H1 (cell line): Measurements from ENCODE around the gene SPTBN1. TPM values are rescaled to one million over a fixed set of nuclear protein-coding genes. Genes with fewer than 3 reads are reported as not detected.

Source experiments
- CTCF ChIA-PET: fragments of 300-600 bp; sonication (Branson Sonifier 250); formaldehyde crosslinking; loops from one replicate; lab custom pipeline; 2021; ENCODE audit not compliant: partially characterized antibody; lab: Charles Lee
- POLR2A ChIA-PET: fragments of 300-600 bp; sonication (Branson Sonifier 250); formaldehyde crosslinking; loops from one replicate; lab custom pipeline; 2021; ENCODE audit warnings: inconsistent platforms; ENCODE audit not compliant: partially characterized antibody; lab: Charles Lee
- DNase-seq, 2 experiments: peaks; one replicate each; pipeline versions ENCODE4 v3.0.0 to v3.0.0-alpha.2; 2010 to 2022; ENCODE audit warnings: low spot score in 2 of 2, low read depth in 1 of 2, mixed read lengths in 1 of 2
- FAIRE-seq: peaks from 2 replicates; lab custom pipeline; 2011; peaks lifted over from hg19 to GRCh38; lab: Jason Lieb, UNC
- H2AFZ ChIP-seq: 2 replicates; pipeline ENCODE4 v1.8.1; 2012; ENCODE audit warnings: low read length, inconsistent platforms
- H2AK5ac ChIP-seq: 2 replicates; pipeline ENCODE4 v1.6.1; 2013; ENCODE audit warnings: low read depth, low read length
- H2BK120ac ChIP-seq: replicated peaks from 2 replicates; pipeline ENCODE3; 2013; ENCODE audit warnings: low read depth, low read length, inconsistent platforms
- H2BK12ac ChIP-seq: 2 replicates; pipeline ENCODE4 v1.6.1; 2013; ENCODE audit warnings: low read depth, low read length
- H2BK15ac ChIP-seq: 2 replicates; pipeline ENCODE4 v1.6.1; 2013; ENCODE audit warnings: low read length
- H2BK20ac ChIP-seq: 2 replicates; pipeline ENCODE4 v1.6.1; 2013; ENCODE audit warnings: low read length
- H2BK5ac ChIP-seq: 2 replicates; pipeline ENCODE4 v1.6.1; 2013; ENCODE audit warnings: low read depth, low read length
- H3K14ac ChIP-seq: 2 replicates; pipeline ENCODE4 v1.6.1; 2013; ENCODE audit warnings: inconsistent platforms; ENCODE audit not compliant: insufficient read length
- H3K18ac ChIP-seq: 2 replicates; pipeline ENCODE4 v1.6.1; 2013; ENCODE audit warnings: low read length; ENCODE audit errors: extremely low read depth
- H3K23ac ChIP-seq: 2 replicates; pipeline ENCODE4 v1.6.1; 2013; ENCODE audit warnings: inconsistent platforms; ENCODE audit not compliant: insufficient read length
- H3K23me2 ChIP-seq: 2 replicates; pipeline ENCODE4 v1.6.1; 2013; ENCODE audit warnings: low read depth, low read length
- H3K27ac ChIP-seq: 2 replicates; pipeline ENCODE4 v1.6.1; 2011; ENCODE audit warnings: low read depth, low read length, inconsistent platforms
- H3K27me3 ChIP-seq, 4 experiments: replicated peaks in 1 of 4; 1 replicate in 1 of 4; 2 replicates in 3 of 4; pipeline versions ENCODE4 v1.6.1 to v1.8.1; 2011 to 2013; ENCODE audit warnings: low read length in 3 of 4, mild to moderate bottlenecking in 3 of 4, inconsistent platforms in 2 of 4, mixed read lengths in 2 of 4, moderate library complexity in 1 of 4; ENCODE audit not compliant: control insufficient read depth in 3 of 4, insufficient read depth in 3 of 4; ENCODE audit errors: extremely low read depth in 1 of 4
- H3K36me3 ChIP-seq, 4 experiments: 2 replicates each; pipeline versions ENCODE4 v1.6.1 to v1.8.1; 2011 to 2013; ENCODE audit warnings: mild to moderate bottlenecking in 4 of 4, low read length in 3 of 4, moderate library complexity in 2 of 4, control low read depth in 1 of 4, inconsistent platforms in 1 of 4; ENCODE audit not compliant: insufficient read depth in 4 of 4, control insufficient read depth in 2 of 4
- H3K4ac ChIP-seq: replicated peaks from 2 replicates; pipeline ENCODE3; 2013; ENCODE audit warnings: low read length, low read depth, mixed read lengths, inconsistent platforms; ENCODE audit not compliant: insufficient read length
- H3K4me1 ChIP-seq, 4 experiments: replicated peaks in 1 of 4; 1 replicate in 1 of 4; 2 replicates in 3 of 4; pipeline versions ENCODE4 v1.6.1 to v1.8.1; 2011 to 2013; ENCODE audit warnings: low read length in 3 of 4, inconsistent platforms in 2 of 4, mixed read lengths in 1 of 4; ENCODE audit not compliant: insufficient read depth in 4 of 4, control insufficient read depth in 3 of 4
- H3K4me2 ChIP-seq, 2 experiments: 2 replicates each; pipeline versions ENCODE4 v1.6.1 to v1.8.1; 2011 to 2013; ENCODE audit warnings: low read depth in 2 of 2, low read length in 2 of 2, control low read depth in 1 of 2, inconsistent platforms in 1 of 2, mild to moderate bottlenecking in 1 of 2; ENCODE audit not compliant: insufficient read depth in 1 of 2
- H3K4me3 ChIP-seq, 4 experiments: fragments of 200-600, 300-600 bp in 1 of 4; sonication (generic), shearing (Covaris generic), sonication (Bioruptor Twin) in 1 of 4; 2 replicates each; pipeline versions ENCODE4 v1.5.1 to v1.8.1; 2011 to 2016; ENCODE audit warnings: low read length in 4 of 4, low read depth in 3 of 4, control low read depth in 2 of 4, inconsistent platforms in 2 of 4, mild to moderate bottlenecking in 2 of 4, mixed read lengths in 1 of 4, moderate library complexity in 1 of 4; ENCODE audit not compliant: insufficient read depth in 2 of 4; ENCODE audit errors: extremely low read depth in 1 of 4
- H3K56ac ChIP-seq: replicated peaks from 2 replicates; pipeline ENCODE3; 2013; ENCODE audit warnings: low read depth, mild to moderate bottlenecking, mixed read lengths, low read length, inconsistent platforms; ENCODE audit not compliant: insufficient read length
- H3K79me1 ChIP-seq: 2 replicates; pipeline ENCODE4 v1.6.1; 2013; ENCODE audit warnings: low read depth, low read length, control low read depth
- H3K79me2 ChIP-seq, 2 experiments: 2 replicates each; pipeline versions ENCODE4 v1.6.1 to v1.8.1; 2012 to 2013; ENCODE audit warnings: low read length in 2 of 2, mild to moderate bottlenecking in 2 of 2, inconsistent platforms in 1 of 2; ENCODE audit not compliant: insufficient read depth in 2 of 2, control insufficient read depth in 1 of 2
- H3K9ac ChIP-seq, 4 experiments: replicated peaks in 1 of 4; 1 replicate in 1 of 4; 2 replicates in 3 of 4; pipeline versions ENCODE4 v1.6.1 to v1.8.1; 2011 to 2013; ENCODE audit warnings: low read depth in 3 of 4, low read length in 3 of 4, control low read depth in 2 of 4, mild to moderate bottlenecking in 2 of 4, moderate library complexity in 2 of 4, inconsistent platforms in 1 of 4; ENCODE audit errors: extremely low read depth in 1 of 4
- H3K9me3 ChIP-seq, 2 experiments: 2 replicates each; pipeline versions ENCODE4 v1.6.1 to v1.8.1; 2012 to 2013; ENCODE audit warnings: mild to moderate bottlenecking in 2 of 2, moderate library complexity in 2 of 2, control low read depth in 1 of 2, inconsistent platforms in 1 of 2, low read depth in 1 of 2, low read length in 1 of 2, mixed read lengths in 1 of 2; ENCODE audit not compliant: insufficient read depth in 2 of 2
- H4K20me1 ChIP-seq, 2 experiments: replicated peaks in 1 of 2; 2 replicates each; pipeline versions ENCODE3 to v1.8.1; 2011 to 2013; ENCODE audit warnings: inconsistent platforms in 2 of 2, low read length in 2 of 2, mild to moderate bottlenecking in 1 of 2; ENCODE audit not compliant: insufficient read depth in 2 of 2, control insufficient read depth in 1 of 2
- H4K5ac ChIP-seq: 2 replicates; pipeline ENCODE4 v1.6.1; 2013; ENCODE audit warnings: low read length, low read depth, mixed read lengths, inconsistent platforms; ENCODE audit not compliant: insufficient read length
- H4K8ac ChIP-seq: 2 replicates; pipeline ENCODE4 v1.8.0; 2013; ENCODE audit warnings: mild to moderate bottlenecking, moderate library complexity, low read length, inconsistent platforms; ENCODE audit not compliant: insufficient read depth; ENCODE audit errors: extremely low read depth
- H4K91ac ChIP-seq: replicated peaks from 2 replicates; pipeline ENCODE3; 2013; ENCODE audit warnings: low read length, mixed read lengths, inconsistent platforms; ENCODE audit not compliant: insufficient read length
- BACH1 ChIP-seq: IDR thresholded peaks from 2 replicates; pipeline ENCODE4 v1.6.1; 2012; ENCODE audit warnings: low read length, improper control_type of control experiment
- BCL11A ChIP-seq, 2 experiments: IDR thresholded peaks; one replicate each; pipeline ENCODE4 v1.6.1; 2011; ENCODE audit warnings: low read depth in 2 of 2, low read length in 2 of 2, mild to moderate bottlenecking in 2 of 2
- CTBP2 ChIP-seq: IDR thresholded peaks from 2 replicates; pipeline ENCODE4 v1.7.0; 2011; ENCODE audit warnings: borderline replicate concordance, mild to moderate bottlenecking, moderate library complexity, mixed read lengths, low read length; ENCODE audit not compliant: insufficient read depth, insufficient read length
- GABPA ChIP-seq: IDR thresholded peaks from 2 replicates; pipeline ENCODE4 v1.6.1; 2011; ENCODE audit warnings: mild to moderate bottlenecking, low read length, moderate library complexity, borderline replicate concordance; ENCODE audit not compliant: insufficient read depth
- MAFK ChIP-seq: IDR thresholded peaks from 2 replicates; pipeline ENCODE4 v1.6.1; 2012; ENCODE audit warnings: low read depth, mild to moderate bottlenecking, improper control_type of control experiment, low read length
- POLR2A ChIP-seq, 2 experiments: IDR thresholded peaks; 1 replicate in 1 of 2; 2 replicates in 1 of 2; pipeline ENCODE4 v1.6.1; 2011; ENCODE audit warnings: low read depth in 2 of 2, low read length in 2 of 2, mild to moderate bottlenecking in 2 of 2; ENCODE audit errors: control extremely low read depth in 1 of 2
- POU5F1 ChIP-seq: IDR thresholded peaks from 2 replicates; pipeline ENCODE4 v1.6.1; 2011; ENCODE audit warnings: low read depth, mild to moderate bottlenecking, low read length, moderate library complexity
- RBBP5 ChIP-seq: IDR thresholded peaks from 2 replicates; pipeline ENCODE4 v1.7.1; 2012; ENCODE audit warnings: low read depth, mild to moderate bottlenecking, inconsistent platforms, low read length, moderate library complexity, borderline replicate concordance
- SIX5 ChIP-seq: IDR thresholded peaks from 2 replicates; pipeline ENCODE4 v1.6.1; 2011; ENCODE audit warnings: mild to moderate bottlenecking, low read depth, low read length
- WGBS, 2 experiments: shearing (Covaris generic) in 1 of 2; methylation state at CpG; one replicate each; pipeline versions ENCODE4 v1.1.6 to v1.1.7; 2013 to 2015; ENCODE audit warnings: low lambda C conversion rate in 2 of 2, mixed read lengths in 2 of 2, inconsistent platforms in 1 of 2, low coverage in 1 of 2, missing lambda C conversion rate in 1 of 2; ENCODE audit not compliant: insufficient replicate concordance in 2 of 2, insufficient coverage in 1 of 2, insufficient read length in 1 of 2; ENCODE audit errors: extremely low coverage in 1 of 2, missing lambda C conversion rate in 1 of 2; 5-methylcytosine and 5-hydroxymethylcytosine counted together
- polyA plus RNA-seq, 7 experiments: library from polyadenylated mRNA; depleted of rRNA in 3 of 7; stranded (reverse) in 5 of 7; unstranded in 2 of 7; fragments of >200 nt in 5 of 7; fragments of 200-250 nt in 2 of 7; gene quantifications; 1 replicate in 5 of 7; 2 replicates in 1 of 7; 4 replicates in 1 of 7; pipeline versions ENCODE4 v1.2.1 to v1.2.3, GENCODE V29; 2011 to 2013; ENCODE audit warnings: missing spikeins in 2 of 7, mixed read lengths in 2 of 7
- total RNA-seq: library from RNA; stranded (reverse); fragmentation: NEBNext Ultra II Directional; extraction: Animal tissue kit (Norgen Biotek cat#: 25700); gene quantifications from 2 replicates; pipeline ENCODE4 v1.2.1, GENCODE V29; 2021
- TF ChIP-seq, protein P1 (sequence below), 3 experiments: IDR thresholded peaks; 1 replicate in 2 of 3; 2 replicates in 1 of 3; pipeline versions ENCODE4 v1.5.1 to v1.6.1; 2011; ENCODE audit warnings: low read length in 3 of 3, mild to moderate bottlenecking in 3 of 3, inconsistent platforms in 2 of 3, low read depth in 1 of 3, moderate library complexity in 1 of 3; ENCODE audit not compliant: insufficient read depth in 1 of 3; ENCODE audit errors: control extremely low read depth in 1 of 3
- TF ChIP-seq, protein P2 (sequence below): IDR thresholded peaks from 2 replicates; pipeline ENCODE4 v1.6.1; 2011; ENCODE audit warnings: low read depth, mild to moderate bottlenecking, low read length; ENCODE audit not compliant: insufficient read depth

Gene SPTBN1
- total and polyA plus RNA-seq, 2 of the 8 experiments (the other 6 are each of a cell fraction or from before 2014, with no cell fraction given) = 31.8 to 180 TPM

DNA sequence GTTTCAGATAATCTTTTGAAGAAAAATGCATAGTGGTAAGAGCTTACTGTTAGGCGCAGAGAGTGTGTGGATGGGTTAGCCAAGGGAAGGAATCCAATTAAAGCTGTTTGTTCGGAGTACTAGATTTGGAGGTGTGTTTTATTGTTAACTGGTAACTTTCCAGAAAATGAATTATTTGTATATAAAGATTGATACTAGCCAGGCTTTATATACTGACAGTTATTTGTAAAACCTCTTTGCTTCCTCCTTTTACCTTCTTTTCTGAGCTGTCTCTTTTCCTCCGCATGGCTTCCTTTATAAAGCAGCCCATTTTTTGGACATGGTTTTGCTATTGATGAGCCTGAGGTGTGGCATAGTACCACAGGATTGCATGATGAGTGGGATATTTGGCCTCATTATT lies 25.6 kb downstream of the SPTBN1 start:
- Histone ChIP-seq H3K23me2 (no peaks in the 10 kb centered on the region), H3K4me1 (no peaks in the 10 kb centered on the region), H4K8ac (no peak overlapping the region), H2BK15ac (no peak overlapping the region), H3K23ac (no peak overlapping the region), H3K4me2 (no peak overlapping the region), H2AFZ (no peak overlapping the region), H3K36me3 (peaks cover 0 to 3% (median 0%) of the 10 kb centered on the region in 4 experiments; a peak in 1 of 8 replicates), H3K14ac (no peak overlapping the region), H4K5ac (no peak overlapping the region), H2AK5ac (no peak overlapping the region), H3K27me3 (no peaks in the 10 kb centered on the region), H2BK120ac (no peak overlapping the region), H3K56ac (no peak overlapping the region), H3K9ac (no peak overlapping the region), H2BK20ac (no peak overlapping the region), H3K18ac (no peak overlapping the region), H2BK12ac (no peak overlapping the region), H3K79me2 (peaks cover 0 to 10% of the 10 kb centered on the region in 2 experiments; a peak in 1 of 4 replicates), H4K91ac (no peak overlapping the region)
- CTCF ChIA-PET = interaction anchor here (0.8 to 1.5 kb wide), 4 partner anchors 13 to 24 kb away, joined by 3 to 8 read pairs (median 4); no protein-coding TSS in a partner anchor
- FAIRE-seq (no peak), DNase-seq (no peak)
- POLR2A ChIA-PET = interaction anchor here (1.1 to 1.4 kb wide), 2 partner anchors 20 to 24 kb away, joined by 3 to 4 read pairs; no protein-coding TSS in a partner anchor
- TF ChIP-seq, protein P1, sequence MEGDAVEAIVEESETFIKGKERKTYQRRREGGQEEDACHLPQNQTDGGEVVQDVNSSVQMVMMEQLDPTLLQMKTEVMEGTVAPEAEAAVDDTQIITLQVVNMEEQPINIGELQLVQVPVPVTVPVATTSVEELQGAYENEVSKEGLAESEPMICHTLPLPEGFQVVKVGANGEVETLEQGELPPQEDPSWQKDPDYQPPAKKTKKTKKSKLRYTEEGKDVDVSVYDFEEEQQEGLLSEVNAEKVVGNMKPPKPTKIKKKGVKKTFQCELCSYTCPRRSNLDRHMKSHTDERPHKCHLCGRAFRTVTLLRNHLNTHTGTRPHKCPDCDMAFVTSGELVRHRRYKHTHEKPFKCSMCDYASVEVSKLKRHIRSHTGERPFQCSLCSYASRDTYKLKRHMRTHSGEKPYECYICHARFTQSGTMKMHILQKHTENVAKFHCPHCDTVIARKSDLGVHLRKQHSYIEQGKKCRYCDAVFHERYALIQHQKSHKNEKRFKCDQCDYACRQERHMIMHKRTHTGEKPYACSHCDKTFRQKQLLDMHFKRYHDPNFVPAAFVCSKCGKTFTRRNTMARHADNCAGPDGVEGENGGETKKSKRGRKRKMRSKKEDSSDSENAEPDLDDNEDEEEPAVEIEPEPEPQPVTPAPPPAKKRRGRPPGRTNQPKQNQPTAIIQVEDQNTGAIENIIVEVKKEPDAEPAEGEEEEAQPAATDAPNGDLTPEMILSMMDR (IDR thresholded peaks at IDR 0.05; ENCODE audit: control extremely low read depth in 1 of 3, insufficient read depth in 1 of 3, low read depth in 1 of 3, low read length in 3 of 3) = no peak
- TF ChIP-seq POU5F1 (no peak), POLR2A (IDR thresholded peaks at IDR 0.05; ENCODE audit: control extremely low read depth in 1 of 2, low read depth in 2 of 2, low read length in 2 of 2) (no peak), BACH1 (no peak), RBBP5 (no peak), GABPA (no peak), BCL11A (IDR thresholded peaks at IDR 0.05; ENCODE audit: low read depth in 2 of 2, low read length in 2 of 2) (no peak), MAFK (no peak), SIX5 (no peak), CTBP2 (no peak)
- TF ChIP-seq, protein P2, sequence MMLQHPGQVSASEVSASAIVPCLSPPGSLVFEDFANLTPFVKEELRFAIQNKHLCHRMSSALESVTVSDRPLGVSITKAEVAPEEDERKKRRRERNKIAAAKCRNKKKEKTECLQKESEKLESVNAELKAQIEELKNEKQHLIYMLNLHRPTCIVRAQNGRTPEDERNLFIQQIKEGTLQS = no peak
- TF ChIP-seq, all 59 proteins: peak for 0
- peaks cover 0 to 2% of the 10 kb centered on the region in 2 experiments for H4K20me1 ChIP-seq
- no peak overlapping the region for H3K4me3 ChIP-seq
- H3K79me1 ChIP-seq = no peaks in the 10 kb centered on the region; the same call in 1 of the 2 replicates
- WGBS, 2 experiments = 92% methylated on average over 3 of the region's 3 CpGs; no CpG with 5 or more reads in 1 of the 2 experiments
- H3K27ac ChIP-seq = no peak overlapping the region
- H3K9me3 ChIP-seq = peaks cover 0 to 13% of the 10 kb centered on the region in 2 experiments; a peak in 1 of 4 replicates
- no peak overlapping the region for H3K4ac ChIP-seq
- H2BK5ac ChIP-seq = no peak overlapping the region
